HG02852 (cell line): Measurements from ENCODE around the gene ZDHHC13.

Experiments
- ATAC-seq: cut with Tn5 transposase; IDR thresholded peaks from one replicate; pipeline ENCODE4 v1.9.1; 2021; ENCODE audit warnings: mild to moderate bottlenecking, moderate library complexity; ENCODE audit not compliant: unreplicated experiment

Gene ZDHHC13

GRCh38 chr11:19163617-19164016, 46.6 kb downstream of the ZDHHC13 start:
- no peak for ATAC-seq

- no peak for ATAC-seq
Observed at GRCh38 chr11:19164230-19164855, 47.4 kb downstream of the ZDHHC13 start.

DNA sequence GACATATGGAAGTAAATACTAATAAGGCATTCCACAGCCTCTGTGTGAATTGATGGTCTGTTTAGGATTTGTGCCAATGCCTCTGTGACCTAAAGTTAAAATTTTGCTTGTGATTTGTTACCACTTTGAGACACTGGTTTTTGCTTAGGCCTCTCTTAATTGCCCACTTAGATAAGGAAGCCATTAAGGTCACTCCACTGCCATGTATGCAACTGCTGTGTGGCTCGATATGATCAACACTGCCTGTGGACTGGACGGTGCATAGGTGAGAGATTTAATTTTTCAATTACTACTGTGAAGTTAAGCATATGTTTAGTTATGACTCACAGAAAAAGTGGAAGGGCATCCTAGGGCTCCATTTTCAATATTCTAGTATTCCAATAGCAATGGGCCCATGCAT, 47.9 kb downstream of the ZDHHC13 start:
- ATAC-seq: no peak

GRCh38 chr11:19168090-19168489, 51.1 kb downstream of the ZDHHC13 start:
- no peak for ATAC-seq

DNA sequence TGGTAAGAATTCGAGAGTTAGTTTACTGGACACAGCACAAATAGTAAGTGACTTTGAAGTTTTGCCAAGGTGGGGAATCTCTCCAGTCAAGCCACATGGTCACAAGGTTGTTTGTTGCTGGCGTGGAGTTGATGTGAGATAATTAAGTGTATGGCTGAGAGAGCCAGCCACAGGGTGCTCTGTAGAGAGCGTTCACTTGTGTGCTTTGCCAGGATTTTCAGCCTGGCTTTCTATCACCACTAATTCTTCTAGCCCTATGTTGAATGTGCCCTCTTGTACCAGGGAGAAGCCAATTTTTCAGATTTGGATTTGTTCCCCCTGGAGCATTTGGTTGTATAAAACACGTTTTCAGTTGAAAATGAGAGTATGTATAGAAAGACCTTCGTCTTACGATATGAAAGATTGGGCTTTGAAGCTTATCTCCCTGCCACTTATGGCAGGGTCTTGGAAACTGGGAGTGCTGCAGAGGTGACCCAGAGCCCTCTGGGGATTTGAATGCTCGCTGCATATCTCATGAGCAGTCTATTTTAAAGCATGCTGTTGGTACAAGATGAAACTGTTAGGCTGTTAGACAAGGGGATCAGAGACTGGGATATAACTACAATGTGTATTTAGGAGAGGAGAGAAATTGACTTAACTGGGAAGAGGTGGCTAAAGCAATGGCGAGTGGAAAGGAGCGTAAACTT, 56.2 kb downstream of the ZDHHC13 start:
- ATAC-seq: no peak

DNA sequence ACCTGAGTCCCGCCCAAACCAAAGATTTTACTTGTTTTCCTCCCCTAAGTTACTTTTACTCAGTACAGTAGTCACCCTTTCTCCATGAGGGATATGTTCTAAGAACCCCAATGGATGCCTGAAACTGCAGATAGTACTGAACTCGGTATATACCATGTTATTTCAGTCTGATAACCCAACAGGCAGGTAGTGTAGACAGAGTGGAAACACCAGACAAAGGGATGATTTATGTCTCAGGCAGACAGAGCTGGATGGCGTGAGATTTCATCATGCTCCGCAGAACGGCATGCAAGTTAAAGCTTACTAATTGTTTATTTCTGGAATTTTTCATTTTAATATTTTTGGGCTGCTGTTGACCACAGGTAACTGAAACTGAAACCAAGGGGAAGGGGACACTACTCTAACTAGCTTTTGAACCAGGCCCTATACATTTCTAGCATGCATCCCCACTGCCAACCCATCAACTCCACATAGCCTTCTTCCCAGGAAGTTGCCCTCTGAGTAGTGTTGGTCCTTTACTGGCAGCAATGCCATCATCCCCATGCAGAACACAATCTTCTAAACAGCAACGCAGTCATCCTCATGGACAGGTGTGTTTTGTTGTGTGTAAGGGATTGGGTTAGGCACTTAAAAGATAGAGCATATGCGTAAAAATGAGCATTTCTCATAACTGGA, 57.1 kb downstream of the ZDHHC13 start:
- ATAC-seq: no peak

DNA sequence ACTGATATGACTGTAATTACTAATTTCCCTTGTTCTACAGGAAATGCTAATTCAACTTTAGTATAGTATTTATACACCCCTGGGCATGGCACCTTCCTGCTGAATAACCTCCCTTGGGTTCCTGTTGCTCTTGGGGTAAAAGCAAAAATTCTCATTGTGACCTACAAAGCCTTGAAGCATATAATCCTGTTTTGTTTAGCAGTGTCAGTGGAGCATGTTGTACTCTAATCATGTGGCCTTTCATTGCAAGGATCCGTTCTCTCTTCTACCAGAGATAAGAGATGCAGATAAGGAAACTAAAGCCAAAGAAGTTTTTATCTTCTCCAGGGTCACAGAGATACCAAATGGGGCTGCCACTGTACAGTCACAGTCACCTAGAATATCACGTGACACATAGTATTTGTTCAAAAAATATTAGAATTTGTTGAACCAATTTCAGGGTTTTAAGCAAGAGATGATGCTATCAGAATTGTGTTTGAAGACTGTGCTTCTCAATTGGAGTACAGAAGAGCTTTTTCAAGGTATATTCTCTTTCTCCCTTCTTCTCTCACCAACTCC, 59.7 kb downstream of the ZDHHC13 start:
- no peak for ATAC-seq

DNA sequence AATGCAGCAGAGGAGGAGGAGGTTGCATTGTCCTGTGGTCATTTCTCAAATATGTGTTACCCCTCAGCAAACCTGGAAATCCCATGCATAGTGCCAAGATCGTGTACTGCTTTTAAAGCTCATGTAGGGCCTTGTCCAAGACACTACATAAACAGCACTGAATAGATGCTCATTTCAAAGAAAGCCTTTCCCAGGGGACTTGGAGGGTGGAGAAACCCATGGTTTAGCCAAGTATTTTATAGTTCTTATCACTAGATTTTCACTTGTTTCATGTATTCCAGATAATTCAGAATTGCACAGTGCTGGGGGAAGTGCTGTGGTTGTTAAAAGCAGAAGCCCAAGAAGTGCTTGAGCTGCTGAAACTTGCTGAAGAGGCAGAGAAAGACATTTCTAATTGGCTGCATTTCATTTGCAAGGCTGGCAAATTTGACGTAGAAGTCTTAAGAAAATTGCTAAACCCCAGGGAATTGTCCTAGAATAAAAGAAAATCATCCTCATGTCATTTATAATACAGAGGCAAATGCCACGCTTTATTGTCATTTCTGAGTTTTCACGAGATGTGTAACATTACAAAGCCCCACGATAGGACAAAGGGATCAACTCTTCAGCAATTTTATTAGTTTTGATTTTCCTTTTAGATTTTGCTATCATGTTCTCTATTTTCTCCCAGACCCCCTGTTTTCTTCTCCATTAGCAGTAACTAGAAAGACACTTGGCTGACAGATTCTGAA, 64.7 kb downstream of the ZDHHC13 start:
- ATAC-seq: no peak

DNA sequence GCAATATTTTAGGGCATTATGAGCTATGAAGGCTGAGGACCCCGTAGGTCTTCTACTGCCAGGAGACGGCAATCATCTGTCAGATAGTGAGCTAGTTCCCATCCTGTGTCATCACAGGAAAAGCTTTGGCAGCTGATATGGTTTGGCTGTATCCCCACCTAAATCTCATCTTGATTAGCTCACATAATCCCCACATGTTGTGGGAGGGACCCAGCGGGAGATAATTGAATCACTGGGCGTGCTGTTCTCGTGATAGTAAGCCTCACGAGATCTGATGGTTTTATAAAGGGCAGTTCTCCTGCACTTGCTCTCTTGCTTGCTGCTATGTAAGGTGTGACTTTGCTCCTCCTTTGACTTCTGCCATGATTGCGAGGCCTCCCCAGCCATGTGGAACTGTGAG, 66.7 kb downstream of the ZDHHC13 start:
- ATAC-seq: no peak

- no peak for ATAC-seq
Observed at GRCh38 chr11:19185036-19185435, 68.1 kb downstream of the ZDHHC13 start.

- ATAC-seq: no peak
Observed at GRCh38 chr11:19185516-19186052, 68.6 kb downstream of the ZDHHC13 start.

- no peak for ATAC-seq
Observed at GRCh38 chr11:19187114-19187832, 70.3 kb downstream of the ZDHHC13 start.

GRCh38 chr11:19187833-19188258, 70.9 kb downstream of the ZDHHC13 start:
- no peak for ATAC-seq

- ATAC-seq: no peak
Observed at GRCh38 chr11:19191530-19192169, 74.7 kb downstream of the ZDHHC13 start.

- ATAC-seq: no peak
Observed at GRCh38 chr11:19193916-19194315, 76.9 kb downstream of the ZDHHC13 start.

GRCh38 chr11:19194620-19195308, 77.8 kb downstream of the ZDHHC13 start:
- ATAC-seq: no peak

DNA sequence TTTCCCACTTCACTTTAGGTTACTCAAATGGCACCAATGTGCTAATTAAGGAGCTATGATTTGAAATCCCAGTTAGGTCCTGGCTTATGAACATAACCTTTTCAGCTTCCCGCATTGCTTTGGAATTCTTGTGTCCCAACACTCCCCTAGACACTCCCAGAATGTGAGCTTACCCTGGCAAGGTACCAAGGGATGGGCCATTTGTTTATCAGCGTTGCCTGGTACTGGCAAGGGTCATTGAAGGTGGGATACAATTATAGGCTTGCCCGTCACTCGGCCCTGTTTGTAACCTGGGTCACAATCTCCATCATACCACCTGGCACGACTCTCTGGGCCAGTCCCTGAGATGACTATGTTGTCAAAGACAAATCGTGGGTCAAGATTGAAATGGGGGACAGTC, 79.5 kb downstream of the ZDHHC13 start:
- no peak for ATAC-seq

- no peak for ATAC-seq
Observed at GRCh38 chr11:19199048-19199447, 82.1 kb downstream of the ZDHHC13 start.

GRCh38 chr11:19199771-19200170, 82.8 kb downstream of the ZDHHC13 start:
- no peak for ATAC-seq
